SK-N-SH (cell line): ENCODE results near the gene ZC3H8.

Experiments
- FOXM1 ChIP-seq: IDR thresholded peaks from 2 replicates; pipeline ENCODE4 v1.4.0; 2012; ENCODE audit warnings: low read depth, mild to moderate bottlenecking
- GABPA ChIP-seq: IDR thresholded peaks from 2 replicates; pipeline ENCODE4 v1.4.0; 2012; ENCODE audit warnings: low read depth, mild to moderate bottlenecking
- GATA2 ChIP-seq: sonication (generic); formaldehyde crosslinking; IDR thresholded peaks from 2 replicates; pipeline ENCODE4 v1.5.0; 2020; ENCODE audit warnings: mild to moderate bottlenecking, missing genetic modification reagents
- MEF2A ChIP-seq: IDR thresholded peaks from 2 replicates; pipeline ENCODE4 v1.4.0; 2012; ENCODE audit warnings: low read depth, borderline replicate concordance
- POLR2AphosphoS5 ChIP-seq: IDR thresholded peaks from 2 replicates; pipeline ENCODE4 v1.6.1; 2012; ENCODE audit warnings: low read depth, low read length
- RAD21 ChIP-seq: IDR thresholded peaks from 2 replicates; pipeline ENCODE4 v1.6.1; 2012; ENCODE audit warnings: mild to moderate bottlenecking, low read length
- SMC3 ChIP-seq: IDR thresholded peaks from 2 replicates; pipeline ENCODE4 v1.6.1; 2012; ENCODE audit warnings: low read depth, low read length, improper control_type of control experiment
- TAF1 ChIP-seq: IDR thresholded peaks from 2 replicates; pipeline ENCODE4 v1.6.1; 2012; ENCODE audit warnings: low read depth, mild to moderate bottlenecking, low read length, moderate library complexity, borderline replicate concordance
- TCF12 ChIP-seq: IDR thresholded peaks from 2 replicates; pipeline ENCODE4 v1.4.0; 2012
- TF ChIP-seq, protein P1 (sequence below): fragments of 200-600 bp; sonication (generic); IDR thresholded peaks from 2 replicates; pipeline ENCODE4 v1.6.1; 2017; ENCODE audit warnings: antibody characterized with exemption, mild to moderate bottlenecking, moderate library complexity
- TF ChIP-seq, protein P2 (sequence below): IDR thresholded peaks from 2 replicates; pipeline ENCODE4 v1.4.0; 2012; ENCODE audit warnings: low read depth

GRCh38 chr2:112195950-112196349 is 58.9 kb downstream of the ZC3H8 start:
- no peak for TF ChIP-seq TCF12
- TF ChIP-seq, protein P1, sequence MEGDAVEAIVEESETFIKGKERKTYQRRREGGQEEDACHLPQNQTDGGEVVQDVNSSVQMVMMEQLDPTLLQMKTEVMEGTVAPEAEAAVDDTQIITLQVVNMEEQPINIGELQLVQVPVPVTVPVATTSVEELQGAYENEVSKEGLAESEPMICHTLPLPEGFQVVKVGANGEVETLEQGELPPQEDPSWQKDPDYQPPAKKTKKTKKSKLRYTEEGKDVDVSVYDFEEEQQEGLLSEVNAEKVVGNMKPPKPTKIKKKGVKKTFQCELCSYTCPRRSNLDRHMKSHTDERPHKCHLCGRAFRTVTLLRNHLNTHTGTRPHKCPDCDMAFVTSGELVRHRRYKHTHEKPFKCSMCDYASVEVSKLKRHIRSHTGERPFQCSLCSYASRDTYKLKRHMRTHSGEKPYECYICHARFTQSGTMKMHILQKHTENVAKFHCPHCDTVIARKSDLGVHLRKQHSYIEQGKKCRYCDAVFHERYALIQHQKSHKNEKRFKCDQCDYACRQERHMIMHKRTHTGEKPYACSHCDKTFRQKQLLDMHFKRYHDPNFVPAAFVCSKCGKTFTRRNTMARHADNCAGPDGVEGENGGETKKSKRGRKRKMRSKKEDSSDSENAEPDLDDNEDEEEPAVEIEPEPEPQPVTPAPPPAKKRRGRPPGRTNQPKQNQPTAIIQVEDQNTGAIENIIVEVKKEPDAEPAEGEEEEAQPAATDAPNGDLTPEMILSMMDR = no peak
- no peak for TF ChIP-seq RAD21
- no peak for TF ChIP-seq FOXM1
- no peak for TF ChIP-seq TAF1
- TF ChIP-seq SMC3 = no peak
- no peak for TF ChIP-seq POLR2AphosphoS5
- TF ChIP-seq GATA2 (CRISPR knock-in tag) = no peak
- TF ChIP-seq, protein P2, sequence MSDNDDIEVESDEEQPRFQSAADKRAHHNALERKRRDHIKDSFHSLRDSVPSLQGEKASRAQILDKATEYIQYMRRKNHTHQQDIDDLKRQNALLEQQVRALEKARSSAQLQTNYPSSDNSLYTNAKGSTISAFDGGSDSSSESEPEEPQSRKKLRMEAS = no peak
- TF ChIP-seq GABPA = no peak
- TF ChIP-seq MEF2A = no peak
